Thoracic aorta (tissue), 2 donors: ENCODE results near the gene POMGNT2. TPM values are rescaled to one million over a fixed set of nuclear protein-coding genes. Genes with fewer than 3 reads are reported as not detected.

Experiments
- ATAC-seq: fragments of 150-250 bp; one replicate; pipeline ENCODE4 v1.8.0; 2017; ENCODE audit warnings: low read depth; ENCODE audit not compliant: insufficient number of reproducible peaks, low FRiP score
- DNase-seq: peaks from one replicate; pipeline ENCODE4 v3.0.0-alpha.2; 2020; ENCODE audit warnings: low spot score
- H3K27ac ChIP-seq, 2 donors: fragments of 200-600 bp; sonication (generic); 1 replicate in 1 of 2; 2 replicates in 1 of 2; pipeline ENCODE4 v1.5.1; 2016; ENCODE audit warnings: mild to moderate bottlenecking in 2 of 2, moderate library complexity in 2 of 2
- H3K27me3 ChIP-seq: fragments of 200-600 bp; sonication (generic); replicated peaks from 2 replicates; pipeline ENCODE4 v1.6.0; 2016; ENCODE audit warnings: mild to moderate bottlenecking; ENCODE audit not compliant: insufficient read depth
- H3K36me3 ChIP-seq: fragments of 200-600 bp; sonication (generic); one replicate; pipeline ENCODE4 v1.5.1; 2016
- H3K4me1 ChIP-seq, 2 donors: fragments of 200-600 bp; sonication (generic); 1 replicate in 1 of 2; 2 replicates in 1 of 2; pipeline versions ENCODE4 v1.5.1 to v1.6.0; 2016; ENCODE audit warnings: low read depth in 2 of 2, mild to moderate bottlenecking in 1 of 2; ENCODE audit not compliant: control insufficient read depth in 1 of 2
- H3K4me3 ChIP-seq: fragments of 200-600 bp; sonication (generic); 2 replicates; pipeline ENCODE4 v1.5.1; 2016; ENCODE audit warnings: mild to moderate bottlenecking
- H3K9me3 ChIP-seq: fragments of 200-600 bp; sonication (generic); 2 replicates; pipeline ENCODE4 v1.5.1; 2016
- total RNA-seq, 2 donors: library from RNA; depleted of rRNA; stranded (reverse); fragments of >200 nt; gene quantifications; one replicate each; pipeline versions ENCODE4 v1.1.0 to v1.2.3, GENCODE V29; 2016
- TF ChIP-seq, protein P1 (sequence below): fragments of 200-600 bp; sonication (generic); IDR thresholded peaks from one replicate; pipeline ENCODE4 v1.5.1; 2019; ENCODE audit warnings: antibody characterized with exemption

The POMGNT2 gene
- total RNA-seq, 2 donors from 2014 or later, result 8.6 to 21.7 TPM

DNA sequence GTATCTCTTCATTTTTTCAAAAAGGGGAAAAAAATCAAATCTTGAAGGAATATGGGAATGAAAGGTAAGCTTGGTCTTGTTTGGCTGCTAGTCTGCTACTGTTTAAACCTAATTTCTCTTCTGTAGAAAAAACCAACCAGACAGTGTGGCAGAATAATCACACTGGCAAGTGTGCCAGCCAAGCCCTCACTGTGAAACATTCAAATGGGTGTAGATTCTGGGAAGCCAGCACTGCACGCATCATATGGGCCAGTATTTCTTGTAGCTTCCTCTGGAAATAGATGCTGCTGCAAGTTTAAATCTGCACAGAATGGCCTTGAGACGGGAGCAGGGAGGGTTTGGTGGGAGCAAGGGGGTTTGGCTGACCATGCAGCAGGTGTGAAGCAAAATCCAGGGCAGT, 62.1 kb downstream of the POMGNT2 start:
- peaks cover 0 to 7% of the 10 kb centered on the region in 2 donors for H3K4me1 ChIP-seq
- H3K27ac ChIP-seq, result no peak overlapping the region
- no peak for DNase-seq
- H3K27me3 ChIP-seq, result no peaks in the 10 kb centered on the region
- TF ChIP-seq, protein P1, sequence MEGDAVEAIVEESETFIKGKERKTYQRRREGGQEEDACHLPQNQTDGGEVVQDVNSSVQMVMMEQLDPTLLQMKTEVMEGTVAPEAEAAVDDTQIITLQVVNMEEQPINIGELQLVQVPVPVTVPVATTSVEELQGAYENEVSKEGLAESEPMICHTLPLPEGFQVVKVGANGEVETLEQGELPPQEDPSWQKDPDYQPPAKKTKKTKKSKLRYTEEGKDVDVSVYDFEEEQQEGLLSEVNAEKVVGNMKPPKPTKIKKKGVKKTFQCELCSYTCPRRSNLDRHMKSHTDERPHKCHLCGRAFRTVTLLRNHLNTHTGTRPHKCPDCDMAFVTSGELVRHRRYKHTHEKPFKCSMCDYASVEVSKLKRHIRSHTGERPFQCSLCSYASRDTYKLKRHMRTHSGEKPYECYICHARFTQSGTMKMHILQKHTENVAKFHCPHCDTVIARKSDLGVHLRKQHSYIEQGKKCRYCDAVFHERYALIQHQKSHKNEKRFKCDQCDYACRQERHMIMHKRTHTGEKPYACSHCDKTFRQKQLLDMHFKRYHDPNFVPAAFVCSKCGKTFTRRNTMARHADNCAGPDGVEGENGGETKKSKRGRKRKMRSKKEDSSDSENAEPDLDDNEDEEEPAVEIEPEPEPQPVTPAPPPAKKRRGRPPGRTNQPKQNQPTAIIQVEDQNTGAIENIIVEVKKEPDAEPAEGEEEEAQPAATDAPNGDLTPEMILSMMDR, result no peak
- ATAC-seq, result no peak
- no peaks in the 10 kb centered on the region for H3K36me3 ChIP-seq
- peaks cover 19% of the 10 kb centered on the region for H3K9me3 ChIP-seq
- H3K4me3 ChIP-seq, result no peak overlapping the region

DNA sequence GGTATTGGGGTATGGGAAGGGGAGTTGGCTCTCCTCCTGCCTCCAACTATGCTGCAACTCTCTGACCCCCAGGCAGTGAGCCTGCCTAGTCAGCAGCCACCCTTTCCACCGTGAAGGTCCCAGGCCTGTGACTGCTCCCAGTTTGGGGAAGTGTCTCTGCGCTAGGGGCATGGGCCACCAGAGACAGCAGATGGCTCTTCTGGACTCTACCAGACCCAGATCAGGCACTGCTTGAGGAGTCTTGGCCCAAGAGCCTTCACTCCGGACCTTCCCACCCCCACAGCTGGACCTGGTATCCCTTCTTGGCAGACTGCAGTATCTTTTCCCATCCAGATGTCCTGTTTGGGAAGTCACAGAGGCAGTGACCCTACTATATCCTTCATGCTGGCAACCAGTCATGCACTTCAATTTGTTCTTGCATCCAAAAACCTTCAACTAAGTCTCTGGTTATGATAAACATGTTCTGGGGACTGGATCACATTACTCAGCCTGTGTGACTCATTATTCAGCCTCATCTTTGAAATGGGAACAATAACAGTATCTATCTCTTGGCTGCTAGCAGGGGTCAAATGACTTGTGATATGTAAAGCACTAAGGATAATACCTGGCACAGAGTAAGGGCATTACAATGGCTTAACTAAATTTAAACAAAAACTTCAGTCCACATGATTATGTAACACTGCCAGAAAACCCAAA, 62.7 kb downstream of the POMGNT2 start:
- no peak overlapping the region for H3K27ac ChIP-seq
- TF ChIP-seq, protein P1, result no peak
- peaks cover 16% of the 10 kb centered on the region for H3K9me3 ChIP-seq
- no peak overlapping the region for H3K4me3 ChIP-seq
- DNase-seq (no peak), ATAC-seq (no peak)
- H3K27me3 ChIP-seq, result no peaks in the 10 kb centered on the region
- H3K36me3 ChIP-seq, result no peaks in the 10 kb centered on the region
- H3K4me1 ChIP-seq, result peaks cover 0 to 7% of the 10 kb centered on the region in 2 donors

- Histone ChIP-seq H3K27ac (no peak overlapping the region), H3K27me3 (no peaks in the 10 kb centered on the region), H3K9me3 (peaks cover 16% of the 10 kb centered on the region), H3K4me3 (no peak overlapping the region), H3K4me1 (peaks cover 0 to 7% of the 10 kb centered on the region in 2 donors), H3K36me3 (no peaks in the 10 kb centered on the region)
- DNase-seq (no peak), ATAC-seq (no peak)
- TF ChIP-seq, protein P1, result no peak
Measured at GRCh38 chr3:43041517-43041916, 64.4 kb downstream of the POMGNT2 start.

- Histone ChIP-seq H3K4me3 (no peak overlapping the region), H3K27me3 (no peaks in the 10 kb centered on the region), H3K9me3 (no peaks in the 10 kb centered on the region), H3K27ac (no peak overlapping the region), H3K36me3 (no peaks in the 10 kb centered on the region), H3K4me1 (peaks cover 0 to 2% of the 10 kb centered on the region in 2 donors)
- no peak for ATAC-seq
- no peak for DNase-seq
- TF ChIP-seq, protein P1, result no peak
Measured at GRCh38 chr3:43038010-43038409, 67.9 kb downstream of the POMGNT2 start.

DNA sequence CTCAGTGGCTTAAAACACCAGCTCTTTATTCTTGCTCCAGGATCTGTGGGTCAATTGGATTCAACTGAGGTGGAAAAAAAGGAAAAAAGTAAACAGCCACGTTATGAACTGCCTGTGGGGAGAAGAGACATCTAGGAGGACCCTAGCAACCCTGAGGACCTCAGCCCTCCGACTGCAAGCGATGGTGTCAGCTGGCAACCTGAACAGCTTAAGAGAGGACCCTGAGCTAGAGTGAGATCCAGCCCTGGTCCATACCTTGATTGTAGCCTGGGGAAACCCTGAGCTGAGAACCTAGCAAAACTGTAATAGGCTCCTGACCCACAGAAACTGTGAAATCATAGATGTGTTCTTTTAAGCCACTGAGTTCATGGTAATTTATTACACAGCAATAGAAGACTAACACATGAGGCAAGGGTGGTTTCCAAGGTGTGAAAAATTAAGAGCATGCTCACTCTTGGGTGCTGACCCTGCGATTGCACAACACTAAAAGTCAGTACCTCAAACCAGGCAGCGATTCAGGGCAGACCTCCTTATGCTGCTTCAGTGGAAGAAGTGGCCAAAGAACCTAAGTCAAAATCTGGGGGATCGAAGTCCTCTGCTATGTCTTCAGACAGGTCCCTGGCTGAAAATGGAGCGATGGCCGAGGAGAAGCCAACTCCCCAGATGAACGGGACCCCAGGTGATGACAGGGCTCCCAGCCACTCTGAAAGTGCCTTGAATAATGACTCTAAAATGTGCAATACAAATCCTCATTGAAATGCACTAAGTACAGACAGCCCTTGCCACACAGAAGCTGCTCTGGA, 69.1 kb downstream of the POMGNT2 start:
- Histone ChIP-seq H3K9me3 (no peaks in the 10 kb centered on the region), H3K27ac (no peak overlapping the region), H3K4me3 (no peak overlapping the region), H3K4me1 (no peaks in the 10 kb centered on the region), H3K27me3 (no peaks in the 10 kb centered on the region), H3K36me3 (no peaks in the 10 kb centered on the region)
- DNase-seq, result no peak
- ATAC-seq, result no peak
- TF ChIP-seq, protein P1, result no peak
